Muscle of arm (tissue), 12 donors: Measurements from ENCODE around the gene ZBTB38. TPM values are rescaled to one million over a fixed set of nuclear protein-coding genes. Genes with fewer than 3 reads are reported as not detected.
A peak's percentile ranks its signal among the peaks of the same experiment; 100 is the strongest.

Experiments used
- DNase-seq: peaks from one replicate; pipeline ENCODE4 v3.0.0-alpha.2; 2013
- polyA plus RNA-seq, 12 donors: library from polyadenylated mRNA; unstranded; fragments of 120-200 nt; gene quantifications; one replicate each; pipeline ENCODE4 v1.2.1, GENCODE V29; 2013; ENCODE audit not compliant: insufficient read length in 12 of 12

Gene ZBTB38
- polyA plus RNA-seq, 12 donors = 17.6 to 37.4 (median 20.8) TPM; not detected in 1

DNA sequence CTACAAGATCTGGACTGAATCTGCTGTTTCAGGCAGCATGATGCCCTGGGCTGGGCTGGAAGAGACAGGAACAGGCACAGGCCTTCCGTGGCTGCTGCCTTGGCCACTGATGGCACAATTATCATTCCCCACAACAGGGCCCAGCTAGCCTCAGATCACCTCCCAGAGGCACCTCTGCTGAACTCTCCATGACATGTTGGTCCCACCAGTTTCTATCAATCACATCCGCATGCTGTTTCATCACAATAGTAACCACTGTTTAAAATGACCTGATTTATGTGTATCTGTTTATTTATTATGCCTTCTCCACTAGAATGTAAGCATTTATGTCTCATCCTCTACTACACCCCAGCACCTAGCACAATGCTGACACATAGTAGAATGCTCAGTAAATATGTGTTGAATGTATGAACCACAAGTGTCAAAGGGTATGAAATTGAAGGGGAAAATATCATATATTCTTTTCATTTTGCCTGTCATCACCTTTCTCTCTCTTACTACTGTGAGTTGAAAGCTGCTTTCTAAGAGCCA, 32.7 kb upstream of the ZBTB38 start:
- DNase-seq = no peak

DNA sequence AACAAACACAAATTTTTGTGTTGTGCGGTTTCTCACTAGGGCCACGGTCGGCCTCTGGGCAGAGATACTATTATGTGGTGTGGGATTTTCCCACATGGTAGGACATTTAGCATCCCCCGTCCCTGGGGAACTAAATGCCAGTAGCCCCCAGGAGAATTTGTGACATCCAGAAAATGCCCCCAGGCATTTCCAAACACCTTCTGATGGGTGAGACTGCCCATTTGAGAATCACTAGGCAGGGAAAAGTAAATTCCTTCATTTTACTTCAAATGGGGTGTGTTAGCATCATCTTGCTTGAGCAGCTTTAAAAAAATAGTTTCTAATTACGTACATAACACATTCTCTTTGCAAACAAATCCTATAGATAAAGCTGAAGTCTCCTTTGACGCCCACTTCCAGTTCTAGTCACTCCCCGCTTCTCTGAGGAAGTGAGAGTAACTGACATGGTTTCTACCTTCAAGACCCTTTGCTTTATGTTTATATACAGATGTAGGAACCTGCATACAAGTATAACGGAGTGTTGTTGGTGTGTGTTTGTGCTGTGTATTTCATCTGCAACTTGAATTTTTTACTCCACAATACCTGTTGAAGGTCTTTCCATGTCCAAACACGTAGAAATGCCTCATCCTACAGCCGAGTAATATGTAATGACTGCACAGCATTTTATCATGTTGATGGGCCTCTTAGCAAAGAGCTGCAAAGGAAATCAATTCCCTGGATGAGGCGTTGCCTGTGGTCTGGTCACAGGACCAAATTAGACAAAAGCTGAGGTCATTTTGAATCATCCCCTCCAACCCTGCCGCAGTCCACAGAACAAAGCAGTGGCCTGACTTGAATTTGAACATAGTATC, 31.4 kb upstream of the ZBTB38 start:
- DNase-seq = no peak

DNA sequence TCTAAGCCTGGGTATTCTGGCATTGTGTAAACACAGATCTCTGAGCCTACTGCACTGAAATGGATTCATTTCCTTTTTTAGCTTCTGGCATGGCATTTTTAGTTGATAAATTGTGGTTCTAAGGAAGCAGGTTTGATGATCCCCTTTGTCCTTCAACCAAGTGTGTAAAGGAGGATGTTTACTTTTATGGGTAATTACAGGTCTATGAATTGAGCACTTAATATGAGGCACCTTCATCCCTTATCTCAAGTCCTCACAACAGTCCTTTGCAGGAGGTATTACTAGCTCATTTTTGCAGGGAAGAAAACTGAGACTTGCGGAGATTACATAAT, 30.8 kb upstream of the ZBTB38 start:
- no peak for DNase-seq

DNA sequence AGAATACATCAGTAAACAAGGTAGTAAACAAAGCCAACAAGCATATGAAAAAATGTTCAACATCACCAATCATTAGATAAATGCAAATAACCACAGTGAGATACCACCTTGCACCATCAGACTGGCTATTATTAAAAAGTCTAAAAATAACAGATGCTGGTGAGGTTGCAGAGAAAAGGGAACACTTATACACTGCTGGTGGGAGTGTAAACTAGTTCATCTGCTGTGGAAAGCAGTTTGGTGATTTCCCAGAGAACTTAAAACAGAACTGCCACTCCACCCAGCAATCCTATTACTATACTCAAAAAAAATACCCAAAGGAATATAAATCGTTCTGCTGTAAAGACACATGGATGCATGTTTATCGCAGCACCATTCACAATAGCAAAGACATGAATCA, 30.3 kb upstream of the ZBTB38 start:
- no peak for DNase-seq

DNA sequence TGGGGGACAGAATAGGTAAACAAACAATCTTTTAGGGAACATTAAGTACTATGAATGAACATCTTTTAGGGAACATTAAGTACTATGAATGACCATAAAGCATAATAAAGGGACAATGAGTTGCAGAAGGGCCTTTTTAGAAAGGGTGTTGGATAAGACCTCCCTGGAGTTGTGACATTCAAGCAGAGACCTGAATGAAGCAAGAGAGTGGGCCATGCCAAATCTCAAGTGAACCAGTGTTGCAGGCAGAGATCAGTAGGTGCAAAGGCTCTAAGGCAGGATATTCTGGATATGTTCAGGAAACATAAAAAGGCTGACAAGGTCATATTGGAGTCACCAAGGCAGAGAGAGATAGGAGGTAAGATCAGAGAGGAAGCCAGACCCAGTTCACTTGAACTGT, 29.4 kb upstream of the ZBTB38 start:
- no peak for DNase-seq

DNA sequence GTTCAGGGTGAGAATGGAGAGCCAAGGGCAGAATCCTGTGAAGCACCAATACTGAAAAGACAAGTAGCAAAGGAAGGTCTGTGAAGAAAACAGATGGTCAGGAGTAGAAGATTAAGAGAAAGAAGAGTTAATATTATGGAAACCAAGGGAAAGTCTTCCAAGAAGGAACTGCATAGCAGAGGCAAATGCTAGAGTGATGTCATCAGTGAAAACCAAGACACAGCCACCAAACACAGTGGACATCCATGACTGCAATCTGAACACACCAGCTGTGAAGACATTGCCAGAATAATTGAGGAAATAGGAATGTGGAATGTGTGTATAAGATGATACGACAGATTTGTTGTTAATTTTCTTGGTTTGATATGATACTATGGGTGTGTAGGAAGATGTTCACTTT, 26.8 kb upstream of the ZBTB38 start:
- DNase-seq = no peak

DNA sequence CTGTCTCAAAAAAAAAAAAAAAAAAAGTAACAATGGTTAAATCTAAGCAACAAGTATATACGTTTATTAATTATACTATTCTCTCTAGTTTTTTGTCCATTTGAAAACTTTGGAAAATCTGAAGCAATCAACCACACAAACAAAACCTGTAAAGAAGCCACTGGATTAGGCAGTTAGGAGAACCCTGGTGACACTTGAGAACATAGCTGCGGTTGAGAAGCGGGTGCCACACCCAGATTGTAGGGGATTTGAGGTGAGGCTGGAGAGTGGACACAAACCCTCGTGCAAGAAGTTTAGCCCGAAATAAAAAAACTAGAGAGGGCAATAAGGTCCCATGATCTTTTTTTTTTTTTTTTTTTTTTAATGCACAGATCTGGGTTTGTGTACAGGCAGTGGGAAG, 25.9 kb upstream of the ZBTB38 start:
- DNase-seq = no peak

DNA sequence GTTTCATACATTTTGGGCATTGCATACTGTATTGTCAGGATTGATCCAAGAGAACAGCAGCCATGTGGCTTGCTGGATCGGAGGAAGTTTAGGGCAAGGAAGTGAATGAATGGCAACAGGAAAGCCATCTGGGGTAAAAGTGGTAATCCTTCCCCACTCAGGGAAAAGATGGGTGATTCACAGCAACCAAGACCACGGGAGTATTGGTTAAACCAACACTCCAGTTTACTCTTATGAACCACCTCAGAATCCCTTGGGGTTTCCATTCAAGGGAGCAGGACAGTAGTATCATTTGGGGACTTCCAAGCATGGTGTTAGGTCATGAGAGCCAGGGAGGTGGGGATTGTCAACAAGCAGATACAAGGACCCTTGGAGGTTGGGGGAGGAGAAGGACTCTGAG, 25.2 kb upstream of the ZBTB38 start:
- no peak for DNase-seq

DNA sequence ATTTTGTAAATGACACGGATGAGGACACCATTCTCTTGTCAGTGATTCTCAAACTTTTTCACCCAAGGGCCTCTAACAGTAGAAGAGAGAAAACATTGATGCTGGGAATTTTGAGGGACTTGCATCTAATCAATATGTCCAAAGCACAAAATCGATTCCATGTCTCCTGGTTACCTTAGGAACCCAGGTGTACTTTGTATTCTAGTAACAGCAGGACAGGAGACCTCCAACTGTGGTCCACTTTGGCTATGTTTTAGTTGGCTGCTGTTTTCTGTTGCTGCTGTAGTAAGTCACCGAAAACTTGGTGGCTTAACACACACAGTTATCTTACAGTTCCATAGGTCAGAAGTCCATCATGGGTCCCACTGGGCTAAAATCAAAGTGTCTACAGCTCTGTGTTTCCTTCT, 24.4 kb upstream of the ZBTB38 start:
- no peak for DNase-seq

DNA sequence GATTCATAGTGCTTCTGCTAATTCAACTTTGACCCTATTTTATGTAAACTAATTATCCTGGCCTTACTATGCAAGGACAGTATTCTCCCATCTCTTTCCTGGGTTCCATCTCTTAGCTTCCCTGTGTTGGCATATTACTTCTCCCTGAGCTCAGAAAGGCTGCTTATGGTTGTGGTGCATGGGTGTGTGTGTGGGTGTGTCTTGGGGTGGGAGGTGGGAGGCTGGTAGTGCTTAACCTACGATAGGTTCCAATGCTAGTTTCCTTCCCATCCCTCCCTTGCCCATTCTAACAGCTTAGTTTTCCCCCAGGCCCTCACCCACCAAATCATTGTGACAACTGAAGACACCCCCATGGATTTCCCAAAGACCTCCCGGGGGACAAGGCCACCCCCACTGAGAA, 22.8 kb upstream of the ZBTB38 start:
- no peak for DNase-seq

DNA sequence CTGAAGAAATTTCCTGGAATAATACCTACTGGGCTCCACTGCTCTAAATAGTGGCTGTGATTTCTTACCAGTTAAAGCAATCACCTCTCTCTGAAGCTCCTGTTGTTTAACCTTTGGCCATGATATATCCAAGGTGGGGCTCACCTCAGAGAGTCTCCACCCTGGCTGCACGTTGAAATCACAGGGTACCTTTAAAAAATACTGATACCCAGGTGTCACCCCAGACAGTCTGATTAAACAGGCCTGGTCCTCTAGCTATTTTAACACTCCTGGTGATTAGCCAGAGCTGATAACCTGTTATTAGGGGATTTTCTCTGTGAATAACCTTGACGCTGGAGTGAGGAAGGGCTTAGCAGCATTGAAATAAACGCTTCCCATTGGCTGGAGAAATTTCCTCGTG, 22.3 kb upstream of the ZBTB38 start:
- no peak for DNase-seq

DNA sequence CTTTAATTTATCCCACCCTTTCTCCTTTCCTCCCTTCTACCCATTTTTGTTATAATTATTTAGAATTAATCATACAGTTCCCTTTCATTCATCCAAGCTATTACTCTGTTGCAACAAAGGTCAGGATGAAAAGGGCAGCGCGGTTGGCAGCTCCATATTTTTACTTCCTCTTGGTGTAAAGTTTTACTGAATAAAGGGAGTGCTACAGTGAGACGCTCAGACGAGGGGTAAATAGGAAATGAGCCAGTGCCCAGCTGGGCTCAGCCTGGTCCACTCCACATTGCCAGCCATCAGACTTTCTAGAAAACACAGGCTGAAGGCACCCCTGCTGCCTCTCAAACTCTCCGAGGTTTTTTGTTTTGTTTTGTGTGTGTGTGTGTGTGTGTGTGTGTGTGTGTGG, 21.9 kb upstream of the ZBTB38 start:
- no peak for DNase-seq

DNA sequence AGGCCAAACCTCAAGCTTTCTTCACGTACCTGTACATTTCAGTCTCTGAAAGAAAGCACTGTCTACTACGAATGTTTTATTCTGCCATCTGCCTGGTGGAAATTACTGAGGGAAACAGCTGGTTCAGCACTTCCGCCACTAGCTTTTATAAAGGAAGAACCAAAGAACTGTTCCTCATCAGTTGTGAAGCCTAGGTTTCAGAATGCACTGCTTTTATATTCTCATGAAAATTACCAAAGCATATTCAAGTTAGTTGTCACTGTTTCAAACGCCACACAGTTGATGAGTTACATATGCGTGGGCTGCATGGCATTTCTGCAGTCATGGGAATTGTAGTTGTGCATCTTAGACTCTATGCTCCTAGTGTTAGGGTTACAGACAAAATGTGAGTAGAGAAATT, 21.5 kb upstream of the ZBTB38 start:
- DNase-seq = no peak

DNA sequence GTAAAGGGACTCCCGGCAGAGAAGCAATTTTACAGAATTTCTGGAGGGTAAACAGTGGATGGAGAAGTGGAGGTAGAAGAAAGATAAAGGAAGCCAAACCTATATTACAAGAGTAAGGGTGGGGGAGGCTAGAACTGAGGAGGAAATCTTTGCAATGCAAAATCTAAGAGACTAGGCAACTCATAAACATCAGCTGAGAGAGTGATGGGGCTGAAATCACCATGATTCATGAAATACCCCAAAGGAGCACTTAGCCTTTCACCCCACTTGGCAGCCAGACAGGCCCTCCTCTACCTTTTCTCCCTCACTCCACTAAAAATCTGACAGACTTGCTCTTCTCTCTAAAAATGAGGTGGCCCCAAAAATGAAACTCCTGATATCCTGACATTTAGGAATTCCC, 19.5 kb upstream of the ZBTB38 start:
- DNase-seq = no peak

DNA sequence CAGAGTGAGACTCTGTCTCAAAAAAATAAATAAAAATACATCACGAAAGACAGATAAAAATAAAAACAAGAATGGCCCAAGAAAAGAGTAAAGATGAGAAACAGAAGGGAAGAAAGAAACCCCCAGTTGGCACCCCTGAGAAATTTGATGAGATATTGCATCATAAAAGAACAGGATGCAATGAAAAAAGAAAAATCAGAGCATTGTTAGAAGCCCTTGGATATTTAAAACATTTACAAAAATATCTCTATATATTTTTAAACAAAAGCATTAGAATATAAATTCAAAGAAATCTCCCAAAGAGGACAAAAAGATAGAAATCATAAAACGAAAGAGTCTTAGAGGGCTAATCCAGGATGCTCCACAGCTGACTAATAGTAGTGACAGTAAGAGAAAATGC, 18.6 kb upstream of the ZBTB38 start:
- no peak for DNase-seq

DNA sequence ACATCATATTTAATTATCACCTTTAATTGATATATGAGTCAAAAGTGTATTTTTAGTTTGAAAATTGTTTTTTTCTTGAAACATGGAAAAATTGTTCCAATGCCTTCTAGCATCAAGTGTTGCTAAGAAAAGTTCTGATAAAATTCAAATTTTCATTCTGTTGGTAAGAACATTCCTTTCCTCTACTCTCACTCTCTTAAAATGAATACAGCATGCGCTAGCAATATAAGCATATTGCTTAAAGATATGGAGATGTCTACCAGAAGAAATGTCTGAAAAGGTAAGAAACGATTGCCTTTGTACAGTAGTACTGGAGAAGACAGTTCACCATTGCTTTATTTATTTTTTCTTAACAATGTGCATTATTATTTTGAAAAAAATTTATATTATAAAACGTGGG, 17.6 kb upstream of the ZBTB38 start:
- DNase-seq = no peak

DNA sequence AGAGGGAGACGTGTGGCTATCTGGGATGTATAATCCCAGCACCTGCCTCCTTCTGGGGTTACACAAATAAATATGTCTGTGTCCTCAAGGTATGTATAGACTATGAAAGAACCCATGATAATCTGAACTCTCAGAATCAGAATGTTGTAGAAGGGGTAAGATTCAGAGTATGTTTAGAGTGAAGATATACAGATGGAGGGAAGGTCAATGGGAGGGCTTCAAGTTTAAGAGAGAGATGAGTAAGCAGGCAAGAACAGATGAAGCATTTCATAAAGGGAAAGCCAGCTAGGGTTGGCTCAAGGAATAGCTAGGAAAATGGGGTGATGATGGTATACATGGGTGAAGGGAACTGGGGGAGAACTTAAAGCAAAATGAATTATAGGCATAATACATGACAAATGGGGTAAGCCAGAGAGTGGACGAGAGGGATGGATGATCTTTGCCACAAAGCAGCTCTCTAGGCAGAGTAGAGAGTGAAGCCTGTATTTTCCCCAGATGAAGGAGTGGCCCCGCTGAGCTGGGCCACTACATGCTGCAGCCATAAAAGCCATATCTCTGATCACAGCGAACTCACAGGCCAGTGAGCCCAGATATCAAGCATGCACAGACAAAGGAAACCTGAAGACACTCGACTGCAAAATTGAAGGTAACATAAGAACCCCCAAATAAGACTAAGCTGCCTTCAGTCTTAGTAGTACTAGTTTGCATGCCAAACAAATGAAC, 15.9 kb upstream of the ZBTB38 start:
- no peak for DNase-seq

DNA sequence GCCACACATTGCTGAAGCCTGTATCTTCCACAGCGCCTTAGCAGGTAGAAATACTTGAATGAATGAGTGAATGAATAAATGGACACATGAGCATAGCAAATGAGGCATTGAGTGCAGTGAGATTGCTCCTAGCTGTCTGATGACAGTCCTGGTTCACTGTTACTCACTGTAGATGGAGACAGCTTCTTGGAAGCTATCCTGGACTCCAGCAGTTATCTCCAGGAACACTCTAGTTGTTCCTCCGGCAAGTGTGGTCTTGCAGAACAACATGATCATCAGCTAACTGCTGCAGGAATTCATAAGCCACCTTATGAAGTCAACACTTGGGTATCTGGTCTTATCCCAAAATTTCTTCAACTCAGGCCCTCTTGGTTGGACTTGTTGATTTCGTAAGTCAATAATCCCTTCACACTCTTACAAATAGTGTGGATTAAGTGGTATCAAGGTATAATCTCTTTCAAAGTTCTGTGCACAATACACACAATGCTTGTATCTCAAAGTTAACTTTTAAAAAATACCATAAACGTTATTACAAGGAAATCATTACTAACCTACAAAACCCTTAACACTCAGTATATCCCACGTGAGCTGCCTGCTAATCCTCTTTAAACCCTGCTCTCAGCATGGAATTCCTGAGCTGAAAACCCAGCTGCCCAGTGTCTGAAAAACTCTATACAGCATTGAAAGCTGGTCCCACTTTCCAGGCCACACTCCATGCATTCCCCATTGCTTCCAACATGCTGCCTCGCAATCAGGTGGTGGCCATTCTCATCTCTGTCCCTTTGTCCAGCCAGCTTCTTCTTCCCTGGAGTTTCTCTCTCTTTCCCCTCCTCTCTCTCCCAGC, 14.4 kb upstream of the ZBTB38 start:
- no peak for DNase-seq

DNA sequence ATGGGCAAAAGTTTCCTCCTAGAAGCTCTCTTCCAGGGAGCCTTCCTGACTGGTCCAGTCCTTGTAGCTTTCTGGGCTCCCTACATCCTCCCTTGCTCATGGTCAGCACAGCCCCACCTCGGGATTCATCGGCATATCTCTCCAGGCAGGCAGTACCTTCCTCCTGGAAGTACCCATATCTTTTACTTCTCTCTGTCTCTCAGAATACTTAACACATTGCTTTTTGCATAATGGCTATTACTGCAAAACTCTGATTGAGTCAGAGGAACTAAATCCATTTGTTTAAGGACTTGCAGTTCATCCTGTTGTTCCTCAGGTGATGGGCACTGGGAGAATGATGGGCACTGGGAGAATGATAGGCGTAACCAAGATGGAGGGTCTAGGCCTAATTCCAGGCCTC, 13.8 kb upstream of the ZBTB38 start:
- DNase-seq = no peak

DNA sequence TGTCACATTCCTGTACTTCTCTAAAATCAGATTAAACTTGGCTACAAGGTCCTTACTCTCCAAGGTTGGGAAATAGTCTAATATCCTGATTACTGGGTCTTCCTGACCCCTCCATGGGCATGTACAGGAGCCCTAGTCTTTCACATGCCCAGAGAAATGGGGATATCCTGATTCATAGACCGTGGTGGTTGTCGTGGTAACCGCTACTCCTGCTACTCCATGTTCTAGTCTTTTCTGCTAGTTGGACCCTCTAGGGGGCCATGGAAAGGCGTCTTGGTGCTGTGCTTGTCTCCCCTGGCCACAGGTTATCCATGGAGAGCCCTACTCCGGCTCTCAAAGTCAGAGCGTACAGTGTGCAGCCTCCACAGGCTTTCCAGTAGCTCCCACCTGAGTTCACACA, 13.1 kb upstream of the ZBTB38 start:
- no peak for DNase-seq

DNA sequence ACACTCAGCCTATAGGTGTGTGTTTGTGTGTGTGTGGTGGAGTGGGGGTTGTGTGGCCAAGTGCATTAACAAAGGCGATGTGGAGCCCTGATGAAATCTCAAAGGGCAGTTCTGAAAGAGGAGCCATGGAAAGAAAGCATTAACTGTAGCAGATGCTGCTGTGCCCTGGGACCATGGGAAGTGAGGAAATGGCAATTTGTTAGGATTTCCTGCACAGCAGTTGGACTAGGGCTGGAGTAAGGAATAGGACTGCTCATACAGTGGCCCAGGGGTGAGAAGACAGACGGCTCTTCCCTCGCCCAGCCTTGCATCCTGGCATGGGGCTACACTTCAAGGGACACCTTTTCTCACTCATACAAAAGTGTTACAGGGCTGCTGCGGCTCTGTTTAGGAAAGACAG, 12.3 kb upstream of the ZBTB38 start:
- DNase-seq = no peak

DNA sequence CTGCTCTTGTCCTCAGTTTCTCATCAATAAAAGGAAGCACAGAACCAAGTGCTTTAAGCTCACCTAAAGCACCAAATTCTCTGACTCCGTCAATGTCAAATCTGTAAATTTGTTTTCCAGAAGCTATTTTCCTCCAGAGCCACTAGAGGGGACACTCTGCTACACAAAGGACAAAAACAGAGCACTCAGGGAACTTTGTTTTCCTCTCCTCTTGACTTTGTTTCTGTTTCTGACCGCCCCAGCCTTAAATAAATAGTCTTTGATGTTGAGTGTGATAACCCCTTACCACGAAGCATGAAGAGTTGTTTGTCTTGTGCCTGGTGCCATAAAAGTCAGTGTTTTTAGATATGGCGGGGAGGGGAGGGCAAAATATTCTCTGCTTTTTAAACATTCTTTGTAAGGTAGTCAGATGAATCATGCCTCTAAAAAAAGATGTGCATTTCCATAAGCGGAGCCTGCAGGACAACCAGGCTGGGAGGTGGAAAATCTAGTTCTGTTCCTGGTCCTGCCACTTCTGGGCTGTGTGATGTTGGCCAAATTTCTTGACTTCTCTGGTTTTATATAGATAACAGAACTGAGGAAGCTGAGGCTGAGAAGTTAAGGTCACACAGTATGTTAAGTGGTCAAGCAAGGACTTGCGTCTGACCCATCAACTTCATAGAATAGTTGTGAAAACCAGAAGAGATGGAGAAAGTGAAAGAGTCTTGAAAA, 7.3 kb upstream of the ZBTB38 start:
- peak; percentile 61 for DNase-seq
